ENCODE results near the gene MTA3. TPM values are rescaled to one million over a fixed set of nuclear protein-coding genes. Genes with fewer than 3 reads are reported as not detected.
A peak's percentile ranks its signal among the peaks of the same experiment; 100 is the strongest.
"Not testable (repeated sequence)": the region's sequence is repeated elsewhere in the genome, so short reads cannot be mapped to it uniquely, and the experiment has no call there.

The MTA3 gene
- total RNA-seq = 14.2 and 15.5 TPM in 2 replicates

- DNase-seq (ENCODE audit: low read depth in 2 of 2) = peak; percentile 45 to 54
Measured at GRCh38 chr2:42568401-42569115, at the start of gene MTA3. TSS of gene MTA3 (plus strand) at chr2:42568632. CDS start at chr2:42568746, 114 bp downstream.

DNA sequence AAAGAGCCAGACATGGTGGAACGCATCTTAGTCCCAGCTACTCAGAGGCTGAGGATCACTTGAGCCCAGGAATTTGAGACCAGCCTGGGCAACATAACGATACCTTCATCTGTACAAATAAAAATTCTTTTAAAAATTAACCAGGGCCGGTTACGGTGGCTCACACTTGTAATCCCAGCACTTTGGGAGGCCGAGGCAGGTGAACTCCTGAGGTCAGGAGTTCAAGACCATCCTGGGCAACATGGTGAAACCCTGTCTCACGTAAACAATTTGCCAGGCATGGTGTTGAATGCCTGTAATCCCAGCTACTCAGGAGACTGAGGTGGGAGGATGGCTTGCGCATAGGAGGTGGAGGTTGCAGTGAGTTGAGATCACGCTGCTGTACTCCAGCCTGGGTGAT is 48.8 kb upstream of the MTA3 start:
- no peak for DNase-seq (ENCODE audit: low read depth in 2 of 2)

DNA sequence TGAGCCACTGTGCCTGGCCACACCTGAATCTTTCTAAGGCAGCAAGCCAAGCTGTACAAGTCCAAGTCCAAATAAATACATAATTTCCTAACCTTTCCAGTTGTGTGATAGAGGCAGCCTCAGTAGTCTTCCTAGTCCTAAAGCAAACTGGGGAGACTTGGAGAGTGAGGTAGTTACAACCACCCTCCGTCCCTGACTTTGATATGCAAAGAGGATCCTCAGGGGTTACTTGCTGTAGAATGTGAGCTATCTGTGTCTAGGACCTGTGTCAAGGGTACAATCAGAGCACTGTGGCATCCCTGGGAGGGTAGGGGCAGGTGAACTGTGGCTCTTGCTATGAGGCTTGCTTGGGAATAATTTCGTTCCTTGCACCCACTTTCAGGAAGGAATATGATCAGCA is 46.4 kb upstream of the MTA3 start:
- no peak for DNase-seq (ENCODE audit: low read depth in 2 of 2)

- DNase-seq (ENCODE audit: low read depth in 2 of 2) = no peak
Measured at GRCh38 chr2:42523341-42523740, 45.1 kb upstream of the MTA3 start.

GRCh38 chr2:42532397-42532796 is 36.0 kb upstream of the MTA3 start:
- DNase-seq (ENCODE audit: low read depth in 2 of 2) = no peak

GRCh38 chr2:42537493-42537892 is 30.9 kb upstream of the MTA3 start:
- no peak for DNase-seq (ENCODE audit: low read depth in 2 of 2)

GRCh38 chr2:42542871-42543270 is 25.6 kb upstream of the MTA3 start:
- DNase-seq (ENCODE audit: low read depth in 2 of 2) = no peak

DNA sequence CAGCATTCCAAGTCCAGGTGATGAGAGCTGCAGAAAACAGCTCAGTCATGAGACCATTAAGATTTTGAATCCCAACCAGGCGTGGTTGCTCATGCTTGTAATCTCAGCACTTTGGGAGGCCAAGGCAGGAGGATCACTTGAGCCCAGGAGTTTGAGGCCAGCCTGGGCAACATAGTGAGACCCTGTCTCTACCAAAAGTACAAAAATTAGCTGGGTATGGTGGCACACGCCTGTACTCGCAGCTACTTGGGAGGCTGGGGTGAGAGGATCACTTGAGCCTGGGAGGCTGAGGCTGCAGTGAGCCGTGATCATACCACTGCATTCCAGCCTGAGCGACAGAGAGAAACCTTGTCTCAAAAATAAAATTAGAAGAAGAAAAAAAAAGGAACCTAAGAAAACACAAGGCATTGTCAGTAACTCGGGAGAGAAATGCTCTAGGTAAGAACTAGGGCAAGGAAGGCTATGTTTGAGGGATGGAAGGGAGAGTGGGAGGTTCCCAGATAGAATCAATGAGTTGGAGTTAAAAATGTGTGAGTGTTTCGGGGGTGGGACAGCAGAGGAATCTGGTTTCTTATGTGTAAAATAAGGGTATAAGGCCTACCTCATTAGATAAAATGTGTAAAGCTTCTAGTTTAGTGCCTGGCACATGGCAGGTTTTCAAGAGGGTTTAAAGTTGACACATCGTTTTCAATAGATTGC is 23.3 kb upstream of the MTA3 start:
- no peak for DNase-seq (ENCODE audit: low read depth in 2 of 2)

DNA sequence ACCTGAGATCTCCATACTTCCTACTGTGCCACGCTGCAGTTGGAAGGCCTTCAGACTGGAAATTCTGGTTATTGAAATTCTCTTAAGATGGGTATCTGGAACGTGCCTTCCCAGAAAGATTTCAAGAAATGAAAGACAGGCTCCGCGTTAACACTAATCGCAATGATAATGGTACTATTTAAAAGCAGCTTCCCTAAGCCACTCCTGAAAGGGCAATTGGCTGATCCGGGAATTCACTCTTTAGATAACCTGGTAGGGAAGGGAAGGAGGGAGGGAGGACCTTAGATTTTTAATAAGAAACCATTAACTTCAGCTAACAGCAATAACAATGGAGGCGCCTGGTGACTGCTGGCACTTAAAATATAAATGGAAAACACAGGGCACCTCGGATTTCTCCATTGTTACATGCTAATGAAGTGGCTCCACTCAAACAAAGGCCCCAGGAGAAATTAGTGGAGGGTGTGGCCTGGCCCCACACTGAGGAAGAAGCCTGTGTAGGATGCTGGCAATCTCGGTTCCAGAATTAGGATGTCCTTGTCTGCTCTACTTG is 22.5 kb upstream of the MTA3 start:
- DNase-seq (ENCODE audit: low read depth in 2 of 2) = no peak

GRCh38 chr2:42547014-42547413 is 21.4 kb upstream of the MTA3 start:
- DNase-seq (ENCODE audit: low read depth in 2 of 2) = peak in 1 of 2 donors; percentile 17

- no peak for DNase-seq (ENCODE audit: low read depth in 2 of 2)
Measured at GRCh38 chr2:42547446-42548295, 20.8 kb upstream of the MTA3 start.

GRCh38 chr2:42550870-42551269 is 17.6 kb upstream of the MTA3 start:
- no peak for DNase-seq (ENCODE audit: low read depth in 2 of 2)

- DNase-seq (ENCODE audit: low read depth in 2 of 2) = no peak
Measured at GRCh38 chr2:42554392-42554791, 14.0 kb upstream of the MTA3 start.

DNA sequence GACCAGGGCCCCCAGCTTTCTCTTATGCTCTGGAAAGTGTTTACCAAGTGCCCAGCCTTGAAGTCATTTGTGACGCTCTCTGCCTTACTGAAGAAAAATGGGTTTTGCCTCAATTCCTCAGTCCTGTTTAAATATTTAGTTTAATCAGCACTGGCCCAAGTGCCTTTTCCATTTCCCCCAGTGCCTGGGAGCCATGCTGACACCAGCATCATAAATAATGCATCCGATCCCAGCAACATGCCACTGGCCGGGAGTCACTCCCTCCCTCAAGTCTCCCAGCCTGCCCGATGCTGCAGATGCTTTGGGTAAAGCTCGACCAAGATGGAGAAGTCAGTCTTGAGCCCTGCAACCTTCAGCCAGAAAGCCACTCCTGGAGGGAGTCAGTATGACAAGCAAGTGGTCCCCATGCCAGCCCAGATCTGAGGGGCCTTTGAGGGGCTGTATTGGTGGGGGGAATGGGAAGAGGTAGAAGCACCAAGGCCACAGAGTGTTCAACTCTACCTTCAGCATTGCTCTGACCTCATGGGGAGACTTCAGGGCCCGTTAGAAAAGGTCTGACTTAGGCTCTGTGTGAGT is 12.0 kb upstream of the MTA3 start:
- DNase-seq (ENCODE audit: low read depth in 2 of 2) = no peak

DNA sequence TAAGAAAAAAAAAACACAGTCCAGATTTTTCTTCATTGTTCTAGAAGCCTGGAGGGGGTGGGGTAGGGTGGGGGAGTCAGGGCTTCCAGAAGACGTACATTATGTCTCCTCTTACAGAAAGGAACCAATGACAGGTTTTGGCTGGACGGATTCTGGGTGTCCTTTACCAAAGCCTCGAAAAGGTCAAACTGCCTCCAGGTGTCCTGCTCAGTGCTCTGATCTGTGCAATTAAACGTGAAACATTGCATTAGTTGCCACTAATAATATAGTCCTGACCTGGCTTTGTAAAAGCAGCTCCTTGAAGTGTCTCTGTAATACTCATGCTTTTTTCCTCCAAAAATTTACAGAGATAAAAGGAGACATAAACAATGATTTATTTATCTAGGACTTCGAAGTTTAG is 11.1 kb upstream of the MTA3 start:
- no peak for DNase-seq (ENCODE audit: low read depth in 2 of 2)

GRCh38 chr2:42558827-42559226 is 9.6 kb upstream of the MTA3 start:
- DNase-seq (ENCODE audit: low read depth in 2 of 2) = no peak

DNA sequence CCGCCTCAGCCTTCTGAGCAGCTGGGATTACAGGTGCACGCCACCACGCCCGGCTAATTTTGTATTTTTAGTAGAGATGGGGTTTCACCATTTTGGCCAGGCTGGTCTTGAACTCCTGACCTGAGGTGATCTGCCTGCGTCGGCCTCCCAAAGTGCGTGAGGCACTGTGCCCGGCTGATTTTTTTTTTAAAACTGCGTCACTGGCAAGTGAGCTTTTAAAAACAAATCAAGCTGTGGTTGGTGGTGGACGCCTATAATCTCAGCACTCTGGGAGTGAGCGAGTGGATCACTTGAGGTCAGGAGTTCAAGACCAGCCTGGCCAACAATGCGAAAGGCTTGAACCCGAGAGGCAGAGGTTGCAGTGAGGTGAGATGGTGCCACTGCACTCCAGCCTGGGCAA is 8.3 kb upstream of the MTA3 start:
- not testable (repeated sequence) for DNase-seq (ENCODE audit: low read depth in 2 of 2)

DNA sequence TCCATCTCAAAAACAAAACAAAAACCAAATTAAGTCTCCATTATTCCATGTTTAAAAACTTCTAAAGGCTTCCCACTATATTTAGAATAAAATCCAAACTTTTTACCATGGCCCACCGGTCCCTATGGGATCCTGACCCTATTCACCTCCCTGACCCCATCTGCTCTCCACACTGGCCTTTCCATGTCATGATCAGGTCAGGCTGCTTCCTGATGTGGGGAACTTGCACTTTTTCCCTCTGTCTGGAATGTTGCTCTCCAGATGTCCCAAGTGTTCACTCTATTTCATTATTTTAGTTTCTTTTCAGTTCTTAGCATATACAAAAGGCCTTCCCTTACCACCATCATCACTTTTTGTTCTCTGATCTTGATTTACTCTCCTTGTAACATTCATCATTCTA is 7.5 kb upstream of the MTA3 start:
- DNase-seq (ENCODE audit: low read depth in 2 of 2) = no peak

GRCh38 chr2:42562474-42563144 is 5.8 kb upstream of the MTA3 start:
- DNase-seq (ENCODE audit: low read depth in 2 of 2) = no peak

GRCh38 chr2:42566025-42566424 is 2.4 kb upstream of the MTA3 start:
- DNase-seq (ENCODE audit: low read depth in 2 of 2) = no peak

- no peak for DNase-seq (ENCODE audit: low read depth in 2 of 2)
Measured at GRCh38 chr2:42566837-42567321, 1.6 kb upstream of the MTA3 start.

Data from lung microvascular endothelial cell (primary cell).